A549 (cell line): ENCODE data around the gene RAB37.

Experiments
- CHD4 ChIP-seq: fragments of 200-600 bp; sonication (generic); IDR thresholded peaks from 2 replicates; pipeline ENCODE4 v1.6.1; 2016; ENCODE audit warnings: antibody characterized with exemption, mild to moderate bottlenecking, borderline replicate concordance
- CTCF ChIP-seq: fragments of >200 bp; sonication (Bioruptor Twin); formaldehyde crosslinking; IDR thresholded peaks from 3 replicates; pipeline ENCODE4 v1.5.1; 2016
- ELK1 ChIP-seq: fragments of 150-350 bp; IDR thresholded peaks from 2 replicates; pipeline ENCODE4 v1.6.1; 2014; ENCODE audit warnings: low read depth, mild to moderate bottlenecking, low read length
- HMGXB4 ChIP-seq: fragments of 250-450 bp; sonication (Bioruptor Pico); IDR thresholded peaks from 2 replicates; pipeline ENCODE4 v1.5.0; 2021; ENCODE audit warnings: mild to moderate bottlenecking, moderate library complexity, borderline replicate concordance
- HOXA7 ChIP-seq: fragments of 250-450 bp; sonication (Bioruptor Pico); IDR thresholded peaks from 2 replicates; pipeline ENCODE4 v1.5.0; 2020; ENCODE audit warnings: mild to moderate bottlenecking, moderate library complexity
- KDM5A ChIP-seq: fragments of 200-600 bp; sonication (generic); IDR thresholded peaks from 2 replicates; pipeline ENCODE4 v1.6.1; 2016; ENCODE audit warnings: antibody characterized with exemption, mild to moderate bottlenecking
- MAFK ChIP-seq: fragments of 450-650 bp; IDR thresholded peaks from 2 replicates; pipeline ENCODE4 v1.6.1; 2014; ENCODE audit not compliant: partially characterized antibody
- MAX ChIP-seq: IDR thresholded peaks from 2 replicates; pipeline ENCODE4 v1.6.1; 2012
- POLR2A ChIP-seq: IDR thresholded peaks from 2 replicates; pipeline ENCODE4 v1.6.1; 2012; ENCODE audit warnings: mild to moderate bottlenecking, low read length
- RAD21 ChIP-seq, 2 experiments: fragments of >200 bp in 1 of 2; sonication (Bioruptor Twin) in 1 of 2; formaldehyde crosslinking in 1 of 2; IDR thresholded peaks in 1 of 2; conservative IDR thresholded peaks in 1 of 2; 2 replicates in 1 of 2; 3 replicates in 1 of 2; pipeline ENCODE4 v1.6.1; 2012 to 2018; ENCODE audit warnings: inconsistent platforms in 1 of 2
- TP53 ChIP-seq: fragments of 250-450 bp; sonication (Bioruptor Pico); IDR thresholded peaks from 2 replicates; pipeline ENCODE4 v1.5.0; 2021; ENCODE audit warnings: mild to moderate bottlenecking, moderate library complexity
- ZC3H11A ChIP-seq: fragments of 450-650 bp; IDR thresholded peaks from 2 replicates; pipeline ENCODE4 v1.6.1; 2014; ENCODE audit warnings: antibody characterized with exemption, mild to moderate bottlenecking

GRCh38 chr17:74779948-74780400 lies 42.9 kb downstream of the RAB37 start:
- no peak for TF ChIP-seq ZC3H11A
- TF ChIP-seq CTCF: no peak
- no peak for TF ChIP-seq RAD21 (conservative IDR thresholded peaks at IDR 0.05 in 1 of 2, IDR thresholded peaks at IDR 0.05 in 1 of 2)
- no peak for TF ChIP-seq HOXA7
- TF ChIP-seq MAX: no peak
- no peak for TF ChIP-seq TP53 (CRISPR knock-in tag)
- TF ChIP-seq CHD4: no peak
- no peak for TF ChIP-seq HMGXB4 (CRISPR knock-in tag)
- no peak for TF ChIP-seq MAFK
- no peak for TF ChIP-seq POLR2A
- no peak for TF ChIP-seq KDM5A
- no peak for TF ChIP-seq ELK1
